ENCODE results near the gene PSMG1.
"Not testable (repeated sequence)": the region's sequence is repeated elsewhere in the genome, so short reads cannot be mapped to it uniquely, and the experiment has no call there.

The PSMG1 gene

DNA sequence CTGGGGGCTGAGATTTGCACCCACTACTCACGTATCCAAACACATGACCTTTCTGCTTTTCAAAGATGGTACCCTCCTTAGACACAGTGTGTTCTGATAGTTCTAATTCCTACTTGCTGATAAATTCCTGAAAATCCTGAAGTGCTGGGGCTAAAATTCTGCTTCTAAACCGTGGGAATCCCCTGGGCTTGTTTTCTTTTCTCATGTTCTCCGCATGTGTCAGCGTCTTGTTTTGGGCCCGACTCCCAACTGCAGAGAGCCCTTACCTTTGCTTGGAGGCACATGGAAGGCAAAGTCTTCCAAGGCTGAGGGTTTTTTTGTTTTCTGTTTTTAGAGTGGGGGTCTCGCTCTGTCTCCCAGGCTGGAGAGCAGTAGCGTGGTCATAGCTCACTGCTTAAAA is 27.2 kb downstream of the PSMG1 start:
- no peak for DNase-seq (ENCODE audit: low spot score)

DNA sequence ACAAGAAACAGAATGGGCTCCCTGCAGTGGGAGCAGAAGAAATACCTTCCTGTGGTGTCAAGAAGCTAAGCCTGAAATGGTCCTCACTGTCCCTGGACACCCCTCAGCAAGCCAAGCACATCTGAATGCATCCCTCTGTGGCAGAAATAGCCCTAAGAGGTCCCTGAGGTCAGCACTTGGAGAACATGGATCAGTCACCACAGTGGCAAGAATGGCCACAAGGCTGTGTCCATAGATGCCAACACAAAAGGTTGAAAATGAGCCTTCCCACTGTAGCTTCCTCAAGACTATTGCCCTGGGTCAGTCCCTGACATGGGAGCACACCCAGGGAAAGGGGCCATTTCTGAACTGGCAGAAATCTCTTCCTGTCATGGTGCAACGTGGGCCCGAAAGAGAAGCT is 27.7 kb downstream of the PSMG1 start:
- no peak for DNase-seq (ENCODE audit: low spot score)

DNA sequence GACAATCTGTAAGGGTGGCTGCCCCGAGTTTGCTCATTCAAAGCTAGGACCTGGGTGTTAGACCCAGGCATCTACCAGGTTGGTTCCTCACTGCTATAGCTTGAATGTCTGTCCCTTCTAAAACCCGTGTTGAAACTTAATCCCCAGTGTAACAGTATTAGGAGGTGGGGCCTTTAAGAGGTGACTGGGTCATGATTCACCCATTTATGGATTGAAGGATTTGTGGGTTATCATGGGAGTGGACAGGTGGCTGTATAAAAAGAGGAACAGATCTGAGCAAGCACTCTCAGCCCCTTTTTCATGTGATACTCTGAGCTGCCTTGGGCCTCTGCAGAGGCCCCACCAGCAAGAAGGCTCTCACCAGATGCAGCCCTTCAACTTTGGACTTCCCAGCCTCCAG is 29.4 kb downstream of the PSMG1 start:
- no peak for DNase-seq (ENCODE audit: low spot score)

DNA sequence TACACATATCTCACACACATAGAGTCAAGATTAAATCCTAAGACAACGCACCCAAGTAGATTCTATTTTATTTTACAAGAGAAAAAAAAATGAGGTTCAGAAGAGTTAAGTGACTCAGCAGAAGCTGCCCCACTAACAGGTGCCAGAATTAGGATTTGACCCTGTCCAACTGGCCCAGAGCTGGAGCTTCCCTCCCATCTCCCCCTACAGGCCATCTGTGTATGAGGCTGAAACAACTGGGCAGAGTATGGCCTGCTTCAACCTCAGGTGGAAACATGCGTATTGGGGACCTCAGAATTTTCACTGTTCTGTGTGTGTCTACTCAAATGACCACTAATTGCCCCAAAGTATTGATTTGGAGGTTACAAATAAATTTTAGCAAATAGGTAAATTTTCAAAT is 29.9 kb downstream of the PSMG1 start:
- DNase-seq (ENCODE audit: low spot score): no peak

DNA sequence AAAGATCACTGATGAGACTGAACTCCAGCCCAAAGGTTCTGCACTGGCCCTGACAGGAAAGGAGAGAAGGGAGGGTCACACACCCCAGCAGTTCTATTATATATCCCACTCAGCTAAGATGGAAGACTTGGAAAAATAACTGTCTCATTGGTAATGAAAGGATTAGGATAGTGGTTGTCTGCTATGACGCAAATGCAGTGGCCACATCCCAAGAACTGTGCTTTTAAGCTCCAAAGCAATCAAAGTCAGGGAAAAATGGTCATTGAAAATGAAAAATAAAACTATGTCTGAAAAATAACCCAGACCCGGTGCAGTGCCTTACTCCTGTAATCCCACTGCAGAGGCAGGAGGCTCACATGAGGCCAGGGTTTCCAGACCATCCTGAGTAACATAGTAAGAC is 31.0 kb downstream of the PSMG1 start:
- no peak for DNase-seq (ENCODE audit: low spot score)

DNA sequence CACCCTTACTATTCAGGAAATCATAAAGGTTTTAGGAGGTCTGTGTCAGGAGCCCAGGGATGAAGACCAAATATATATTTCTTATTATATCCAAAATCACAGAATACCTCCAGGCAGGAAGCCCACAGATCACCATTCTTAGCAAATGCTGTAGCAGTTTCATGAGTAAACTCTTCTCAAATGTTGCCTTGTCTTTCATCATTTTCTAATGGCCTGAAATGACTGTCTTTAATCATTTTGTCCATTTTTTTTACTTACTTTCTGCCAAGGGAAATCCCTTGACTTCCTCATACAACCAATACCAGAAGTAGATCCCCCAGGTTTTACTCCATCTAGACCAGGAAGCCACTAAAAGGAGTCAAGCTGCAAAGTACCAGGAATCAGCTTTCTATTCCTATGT is 32.4 kb downstream of the PSMG1 start:
- DNase-seq (ENCODE audit: low spot score): no peak

DNA sequence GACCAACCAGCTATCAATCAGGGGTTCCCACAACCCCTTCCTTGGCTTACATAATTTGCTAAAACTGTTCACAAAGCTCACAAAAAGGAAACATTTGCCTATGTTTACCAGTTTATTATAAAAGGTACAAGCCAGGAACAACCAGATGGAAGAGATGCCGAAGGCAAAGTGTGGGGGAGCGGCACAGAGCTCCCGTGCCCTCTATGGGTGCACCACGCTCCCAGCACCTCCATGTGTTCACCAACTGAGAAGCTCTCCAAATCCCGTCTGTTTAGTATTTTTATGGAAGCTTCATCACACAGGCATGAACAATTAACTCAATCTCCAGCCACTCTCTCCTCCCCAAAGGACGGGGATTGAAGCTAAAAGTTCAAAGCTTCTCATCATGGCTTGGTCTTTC is 32.9 kb downstream of the PSMG1 start:
- DNase-seq (ENCODE audit: low spot score): no peak

DNA sequence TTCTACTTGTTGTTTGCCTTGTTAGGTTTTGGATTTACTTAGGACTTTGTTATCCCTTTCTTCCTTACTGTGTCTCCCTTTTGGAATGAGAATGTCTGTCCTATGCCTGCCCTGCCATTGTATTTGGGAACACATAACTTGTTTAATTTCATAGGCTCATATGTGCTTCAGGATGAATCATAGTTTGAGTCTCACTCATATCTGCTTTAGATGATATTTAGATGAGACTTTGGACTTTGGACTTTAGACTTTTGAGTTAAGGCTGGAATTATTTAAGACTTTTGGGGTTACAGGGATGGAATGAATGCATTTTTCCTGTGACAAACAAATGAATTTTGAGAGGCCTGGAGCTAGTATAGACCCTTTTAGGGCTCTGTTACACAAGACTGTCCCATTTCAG is 33.4 kb downstream of the PSMG1 start:
- no peak for DNase-seq (ENCODE audit: low spot score)

DNA sequence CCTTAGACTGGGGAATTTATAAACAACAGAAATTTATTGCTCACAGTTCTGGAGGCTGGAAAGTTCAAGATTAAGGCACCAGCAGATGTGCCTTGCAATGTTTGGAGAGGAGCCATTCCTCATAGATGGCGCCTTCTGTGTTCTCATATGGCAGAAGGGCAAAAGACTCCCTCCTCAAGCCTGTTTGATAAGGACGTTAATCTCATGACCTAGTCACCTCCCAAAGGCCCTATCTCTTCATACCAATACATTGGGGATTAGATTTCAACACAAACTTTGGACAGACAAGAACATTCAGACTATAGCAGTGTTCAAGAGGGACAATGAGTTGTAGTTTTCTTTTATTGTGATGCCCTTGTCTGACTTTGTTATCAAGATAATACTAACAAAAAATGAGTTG is 34.3 kb downstream of the PSMG1 start:
- DNase-seq (ENCODE audit: low spot score): no peak

DNA sequence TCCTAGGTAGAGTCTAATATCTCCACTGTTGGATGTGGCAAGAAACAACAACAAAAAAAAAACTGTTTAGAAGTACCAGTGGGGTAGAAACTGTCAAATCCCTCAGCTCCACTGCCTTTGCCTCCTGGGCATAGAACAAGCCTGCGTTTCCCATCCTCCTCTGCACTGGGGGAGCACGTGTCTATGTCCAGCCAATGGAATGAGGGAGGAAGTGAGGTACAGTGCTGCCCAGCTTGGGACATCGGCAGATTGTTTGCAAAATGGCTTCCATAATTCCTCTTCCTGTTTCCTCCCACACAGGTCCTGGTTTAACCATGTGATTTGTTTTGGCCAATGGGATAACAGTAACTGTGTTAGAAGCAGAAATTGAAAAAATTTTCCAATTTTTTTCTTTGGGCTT is 39.1 kb downstream of the PSMG1 start:
- no peak for DNase-seq (ENCODE audit: low spot score)

DNA sequence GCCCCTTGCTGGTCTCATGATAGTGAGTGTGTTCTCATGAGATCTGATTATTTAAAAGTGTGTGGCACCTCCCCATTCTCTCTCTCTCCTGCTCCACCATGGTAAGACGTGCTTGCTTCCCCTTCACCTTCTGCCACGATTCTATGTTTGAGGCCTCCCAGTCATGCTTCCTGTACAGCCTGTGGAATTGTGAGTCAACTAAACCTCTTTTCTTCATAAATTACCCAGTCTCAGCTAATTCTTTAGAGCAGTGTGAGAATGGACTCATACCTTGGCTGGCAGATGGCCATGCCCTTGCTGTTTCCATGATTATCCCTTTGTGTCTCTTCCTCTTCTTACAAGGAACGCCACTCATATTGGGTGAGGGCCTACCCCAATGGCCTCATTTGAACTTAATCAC is 40.3 kb downstream of the PSMG1 start:
- DNase-seq (ENCODE audit: low spot score): no peak

DNA sequence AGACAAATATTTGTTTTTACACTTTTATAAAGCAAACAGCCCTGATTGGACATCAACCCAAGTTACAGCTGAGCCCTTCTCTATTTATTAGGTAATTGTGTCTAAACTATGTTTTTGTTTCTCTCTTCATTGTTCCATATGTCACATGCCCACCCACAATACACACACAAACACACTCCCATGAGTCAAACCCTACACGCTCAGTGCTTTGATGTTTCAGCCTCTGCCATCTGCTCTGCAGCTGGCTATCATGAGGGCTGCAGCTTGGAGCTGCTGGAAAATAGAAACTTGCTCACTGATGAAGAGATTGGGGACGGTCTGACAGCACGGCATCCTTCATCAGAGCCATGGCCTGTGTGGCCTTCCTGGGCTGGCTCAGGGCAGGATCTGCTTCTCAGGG is 41.7 kb downstream of the PSMG1 start:
- DNase-seq (ENCODE audit: low spot score): no peak

DNA sequence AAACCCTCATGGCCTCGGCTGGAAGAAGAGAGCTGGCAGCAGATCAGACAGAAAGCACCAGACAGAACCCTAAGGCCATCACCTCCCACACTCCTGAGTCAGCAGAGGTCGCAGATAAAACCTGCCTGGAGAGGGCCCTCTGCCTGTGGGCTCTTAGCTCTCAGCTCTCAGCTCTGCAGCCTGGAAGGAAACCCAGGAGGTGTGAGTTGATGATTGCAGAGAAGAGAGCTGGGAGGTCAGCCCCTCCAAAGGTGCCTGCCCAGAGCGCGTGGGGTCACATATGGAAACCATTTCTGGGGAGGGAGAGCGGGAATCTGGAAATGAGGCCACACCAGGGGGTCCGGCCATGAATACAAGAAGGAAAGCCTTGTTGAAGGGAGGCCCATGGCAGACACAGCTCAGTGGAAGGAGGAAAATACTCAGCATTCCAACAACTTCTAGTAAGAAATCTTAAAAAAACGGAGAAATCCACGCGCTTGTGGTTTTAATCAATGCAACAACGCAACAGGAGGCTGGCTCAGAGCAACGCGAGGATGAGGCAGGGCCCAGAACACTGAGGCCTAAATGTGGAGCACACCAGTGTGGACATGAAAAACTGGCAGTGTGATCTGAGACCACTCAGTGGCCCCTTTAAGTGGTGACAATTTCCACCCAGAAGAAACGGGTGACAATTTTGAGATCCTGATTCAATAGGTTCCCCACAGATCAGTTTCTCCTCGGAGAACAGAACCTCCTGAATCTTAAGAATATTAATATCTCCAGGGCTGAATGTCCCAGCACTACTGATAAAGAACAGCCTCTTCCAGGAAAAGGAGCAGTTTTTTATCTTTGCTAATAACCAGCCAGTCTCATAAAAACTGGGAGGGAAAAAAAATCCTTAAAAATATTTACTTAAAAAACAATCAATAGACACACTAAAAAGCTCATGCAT is 45.7 kb downstream of the PSMG1 start:
- no peak for DNase-seq (ENCODE audit: low spot score)

DNA sequence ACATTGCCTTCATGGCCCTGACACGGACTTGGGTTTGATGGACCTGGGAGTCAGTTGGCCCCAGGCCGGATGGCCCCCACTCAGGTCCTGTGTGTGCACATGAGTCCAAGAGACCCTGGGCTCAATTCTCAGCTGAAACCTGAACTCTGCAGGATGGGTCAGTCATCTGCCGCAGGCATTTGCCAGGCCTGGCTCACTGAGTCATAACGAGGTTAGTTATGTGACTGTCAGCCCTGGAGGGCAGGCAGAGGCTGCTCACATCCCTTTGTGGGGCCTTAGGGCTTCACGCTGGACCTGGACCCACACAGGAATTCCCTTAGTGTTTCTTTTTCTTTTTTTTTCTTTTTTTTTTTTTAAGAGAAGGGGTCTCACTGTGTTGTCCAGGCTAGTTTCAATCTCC is 46.5 kb downstream of the PSMG1 start:
- DNase-seq (ENCODE audit: low spot score): no peak

DNA sequence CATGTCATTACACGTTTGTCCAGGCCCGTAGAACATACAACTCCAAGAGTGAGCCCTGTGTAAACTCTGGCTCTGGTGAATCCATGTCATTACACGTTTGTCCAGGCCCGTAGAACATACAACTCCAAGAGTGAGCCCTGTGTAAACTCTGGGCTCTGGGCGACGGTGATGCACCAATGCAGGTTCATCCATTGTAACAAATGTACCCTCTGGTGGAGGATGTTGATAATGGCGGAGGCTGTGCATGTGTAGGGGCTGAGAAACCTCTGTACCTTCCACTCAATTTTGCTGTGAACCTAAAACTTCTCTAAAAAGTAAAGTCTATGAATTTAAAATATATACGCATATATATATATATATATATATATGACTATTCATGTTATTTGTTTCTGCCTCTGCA is 47.1 kb downstream of the PSMG1 start:
- DNase-seq (ENCODE audit: low spot score): not testable (repeated sequence)

DNA sequence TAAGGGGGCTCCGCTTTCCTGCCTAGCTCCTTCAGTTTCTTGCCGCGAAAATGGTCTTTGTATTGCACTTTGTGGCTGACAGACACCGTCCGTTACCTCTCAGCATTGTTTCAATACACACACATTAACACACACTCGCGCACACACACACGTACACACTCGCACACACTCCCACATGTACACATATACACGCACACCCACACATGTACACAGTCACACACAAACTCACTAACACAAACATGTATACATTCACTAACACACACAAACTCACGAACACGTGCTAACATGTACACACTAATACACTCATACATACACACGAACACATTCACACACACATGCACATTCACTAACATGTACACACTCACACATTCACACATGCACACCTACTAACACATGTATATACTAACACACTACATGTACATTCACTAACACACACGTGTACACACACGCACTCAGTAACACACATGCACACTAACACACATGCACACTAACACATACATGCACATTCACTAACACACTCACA is 48.9 kb downstream of the PSMG1 start:
- DNase-seq (ENCODE audit: low spot score): no peak

DNA sequence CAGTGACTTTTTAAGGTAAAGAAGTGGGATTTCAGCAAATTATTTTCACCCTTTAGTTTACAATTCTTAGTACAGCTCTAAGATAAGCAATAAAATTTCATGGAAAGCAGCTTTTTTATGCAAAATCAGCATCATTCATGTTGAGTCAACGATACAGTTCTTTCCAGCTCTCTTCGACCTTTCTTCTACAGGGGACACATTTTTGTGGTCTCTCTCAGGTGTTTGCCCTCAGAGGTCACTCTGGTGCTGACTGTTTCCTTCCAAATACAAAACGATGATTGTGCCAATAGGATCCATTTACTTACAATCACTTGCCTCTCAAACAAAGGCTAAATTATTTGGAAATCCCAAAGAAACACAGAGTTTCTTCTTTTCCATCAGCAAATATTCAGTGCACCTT is 51.0 kb downstream of the PSMG1 start:
- no peak for DNase-seq (ENCODE audit: low spot score)

DNA sequence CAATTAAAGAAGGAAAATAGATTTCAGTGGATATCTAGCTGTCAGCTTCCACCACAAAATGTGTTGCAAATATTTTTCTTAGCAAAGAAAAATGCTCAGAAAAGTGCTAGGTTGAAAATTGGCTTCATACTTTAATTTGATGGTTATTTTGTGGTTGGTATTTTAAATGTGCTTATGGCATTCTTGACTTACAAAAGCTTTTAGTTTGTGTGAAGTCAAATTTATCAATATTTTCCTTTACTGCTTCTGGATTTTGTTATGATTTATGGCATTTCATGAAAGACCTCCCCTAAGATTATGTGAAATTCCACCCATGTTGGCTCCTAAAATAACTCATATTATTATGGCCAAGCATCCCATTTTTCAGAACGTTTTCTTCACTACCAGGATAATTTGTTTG is 51.5 kb downstream of the PSMG1 start:
- no peak for DNase-seq (ENCODE audit: low spot score)

DNA sequence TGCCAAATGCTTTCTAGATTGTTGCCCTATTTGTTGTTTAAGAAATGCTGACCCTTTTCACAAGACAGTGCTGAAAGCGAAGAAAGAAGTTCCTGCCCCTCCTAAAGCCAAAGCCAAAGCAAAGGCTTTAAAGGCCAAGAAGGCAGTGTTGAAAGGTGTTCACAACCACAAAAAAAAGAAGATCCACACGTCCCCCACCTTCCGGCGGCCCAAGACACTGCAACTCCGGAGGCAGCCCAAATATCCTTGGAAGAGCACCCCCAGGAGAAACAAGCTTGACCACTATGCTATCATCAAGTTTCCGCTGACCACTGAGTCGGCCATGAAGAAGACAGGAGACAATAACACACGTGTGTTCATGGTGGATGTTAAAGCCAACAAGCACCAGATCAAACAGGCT is 55.7 kb downstream of the PSMG1 start:
- DNase-seq (ENCODE audit: low spot score): no peak

DNA sequence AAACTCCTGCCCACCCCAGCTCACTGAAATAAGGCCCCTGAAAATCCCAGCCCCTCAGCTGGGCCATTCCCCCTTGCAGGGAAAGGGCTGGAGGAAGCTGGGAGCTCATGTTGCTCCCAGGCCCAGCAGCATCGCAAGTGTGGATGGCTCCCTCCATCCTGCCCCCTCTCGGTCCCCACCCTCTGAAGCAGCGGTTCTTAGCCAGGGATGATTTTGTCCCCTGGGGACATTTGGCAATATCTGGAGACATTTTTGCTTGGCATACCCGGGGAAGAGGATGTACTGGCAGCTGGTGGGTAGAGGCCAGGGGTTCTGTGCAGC is 56.8 kb downstream of the PSMG1 start:
- no peak for DNase-seq (ENCODE audit: low spot score)

DNA sequence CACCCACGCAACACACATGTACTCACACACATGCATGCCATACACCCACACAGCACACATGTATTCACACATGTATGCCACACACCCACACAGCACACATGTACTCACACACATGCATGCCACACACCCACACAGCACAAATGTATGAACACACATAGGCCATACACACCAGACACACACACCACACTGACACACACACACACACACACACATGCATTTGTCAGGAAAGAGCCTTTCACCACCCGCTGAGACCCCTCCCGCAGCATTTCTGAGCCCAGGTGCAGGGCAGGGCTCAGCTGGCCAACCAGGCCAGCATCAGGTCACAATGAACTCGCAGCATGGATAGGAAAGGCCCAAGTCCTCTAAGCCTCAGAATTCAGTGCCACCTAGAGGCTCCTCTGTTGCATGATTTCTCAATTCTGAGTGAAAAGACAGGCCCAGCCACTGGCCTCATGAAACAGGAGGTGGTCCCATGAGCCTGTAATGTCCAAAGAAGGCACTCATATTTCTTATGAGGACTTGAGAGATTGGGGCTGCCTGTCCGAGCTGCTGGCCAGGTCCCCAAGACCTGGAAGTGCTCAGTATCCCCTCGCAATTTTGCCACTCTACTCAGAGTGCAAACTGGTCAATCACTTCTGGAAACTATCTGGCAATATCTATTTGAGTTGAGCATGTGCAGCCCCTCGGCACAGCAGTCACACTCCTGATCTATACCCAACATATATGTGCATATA is 57.3 kb downstream of the PSMG1 start:
- no peak for DNase-seq (ENCODE audit: low spot score)

Measured in CD4-positive, alpha-beta T cell treated with Interleukin-15 for 4 hours (primary cell).